Colonic mucosa (tissue), 4 donors: ENCODE measurements around the gene LHX6. TPM values are rescaled to one million over a fixed set of nuclear protein-coding genes. Genes with fewer than 3 reads are reported as not detected.

ENCODE experiments used
- DNase-seq: peaks from one replicate; pipeline ENCODE4 v3.0.0-alpha.2; 2020
- H3K27ac ChIP-seq: fragments of 200-600 bp; one replicate; pipeline ENCODE4 v1.8.0; 2021
- H3K27me3 ChIP-seq: fragments of 200-600 bp; one replicate; pipeline ENCODE4 v1.8.0; 2021
- H3K36me3 ChIP-seq: fragments of 200-600 bp; one replicate; pipeline ENCODE4 v1.8.0; 2021
- H3K4me1 ChIP-seq: fragments of 200-600 bp; one replicate; pipeline ENCODE4 v1.8.0; 2021; ENCODE audit warnings: mild to moderate bottlenecking
- H3K4me3 ChIP-seq: fragments of 200-600 bp; one replicate; pipeline ENCODE4 v1.8.0; 2021
- H3K9ac ChIP-seq, 2 donors: one replicate each; pipeline ENCODE4 v1.7.0; 2013; ENCODE audit warnings: control low read depth in 2 of 2, low read depth in 2 of 2, low read length in 2 of 2
- H3K9me3 ChIP-seq: fragments of 200-600 bp; one replicate; pipeline ENCODE4 v1.8.0; 2021
- intact Hi-C: fragments of 100-400 bp; cut with DNase I; formaldehyde crosslinking; loops from one replicate; pipeline ENCODE4 v1.14.1; 2022
- total RNA-seq, 2 donors: library from RNA; stranded (reverse); fragmentation: NEBNext Ultra II Directional in 1 of 2; extraction: Animal tissue kit (Norgen Biotek cat#: 25700) in 1 of 2; gene quantifications; one replicate each; pipeline ENCODE4 v1.2.1, GENCODE V29; 2021
- TF ChIP-seq, protein P1 (sequence below): fragments of 200-600 bp; IDR thresholded peaks from one replicate; pipeline ENCODE4 v1.8.0; 2022; ENCODE audit warnings: antibody characterized with exemption, mild to moderate bottlenecking
- donor health status: healthy.
- donor health status: DM: no; HTN: no; CAD: no.
- donor health status: DM: no; HTN: no; CAD: no.

The LHX6 gene
- total RNA-seq, 2 donors from 2014 or later: 1.1 to 1.2 TPM

DNA sequence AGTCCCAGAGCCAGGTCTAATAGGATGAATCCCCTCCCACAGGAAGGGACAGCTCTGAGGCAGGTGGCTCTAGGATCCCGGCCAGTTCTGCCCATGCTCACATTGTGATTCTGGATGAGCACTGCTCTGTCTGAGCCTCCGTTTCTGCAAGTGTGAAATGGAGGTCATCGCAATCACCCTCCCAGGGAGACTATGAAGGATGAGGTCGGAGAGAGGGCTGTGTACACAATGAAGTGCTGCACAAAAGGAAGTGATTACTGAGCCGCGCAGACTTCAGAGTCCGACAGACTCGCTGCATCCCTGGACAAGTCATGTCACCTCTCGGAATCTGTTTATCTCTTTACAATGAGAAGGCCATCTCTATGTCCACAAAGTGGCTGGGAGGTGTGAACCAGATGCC, 21.7 kb downstream of the LHX6 start:
- no peak overlapping the region for H3K9ac ChIP-seq

DNA sequence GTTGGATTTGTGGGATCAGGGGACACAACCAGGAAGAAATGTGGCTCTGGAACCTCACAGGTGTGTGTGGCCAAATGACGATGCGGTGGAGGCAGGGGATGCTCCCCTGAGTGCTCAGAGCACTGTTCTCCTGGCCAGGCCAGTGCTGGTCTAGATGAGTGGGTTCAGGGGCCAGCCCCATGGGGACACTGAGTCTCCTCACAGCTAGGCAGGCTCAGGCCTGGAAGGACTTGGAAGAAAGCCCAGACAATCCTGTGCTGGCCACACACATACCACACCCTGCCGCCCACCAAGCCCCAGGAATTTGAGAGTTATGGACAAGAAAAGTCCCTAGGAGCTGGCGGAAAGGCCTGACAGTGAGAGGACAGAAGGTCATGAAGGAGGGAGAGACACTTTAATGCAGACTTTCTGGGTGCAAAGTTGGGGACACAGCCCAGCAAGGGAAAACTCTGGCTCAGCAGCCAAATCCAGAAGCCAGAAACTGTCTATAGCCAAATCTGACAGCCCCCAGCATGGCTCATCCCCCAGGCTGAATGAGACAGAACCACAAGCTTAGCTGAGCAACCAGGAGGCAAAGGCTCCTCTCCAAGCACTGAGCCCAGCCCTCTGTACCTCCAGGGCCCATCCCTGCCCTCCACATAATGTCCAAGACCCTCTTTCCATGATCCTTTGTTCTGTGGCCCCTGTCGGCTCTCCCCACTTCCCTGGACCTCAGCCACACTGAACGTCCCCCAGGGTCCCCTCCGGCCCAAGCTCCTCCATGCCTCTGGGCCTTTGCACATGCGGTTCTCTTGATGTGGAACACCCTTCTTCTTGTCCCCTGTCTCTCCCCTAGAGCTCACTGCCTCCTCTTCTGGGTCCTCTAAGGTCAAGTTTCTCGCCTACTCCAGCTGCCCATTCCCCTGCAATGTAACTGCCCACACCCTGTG, 22.4 kb downstream of the LHX6 start:
- H3K4me1 ChIP-seq: no peaks in the 10 kb centered on the region
- DNase-seq: no peak
- H3K36me3 ChIP-seq: no peaks in the 10 kb centered on the region
- TF ChIP-seq, protein P1, sequence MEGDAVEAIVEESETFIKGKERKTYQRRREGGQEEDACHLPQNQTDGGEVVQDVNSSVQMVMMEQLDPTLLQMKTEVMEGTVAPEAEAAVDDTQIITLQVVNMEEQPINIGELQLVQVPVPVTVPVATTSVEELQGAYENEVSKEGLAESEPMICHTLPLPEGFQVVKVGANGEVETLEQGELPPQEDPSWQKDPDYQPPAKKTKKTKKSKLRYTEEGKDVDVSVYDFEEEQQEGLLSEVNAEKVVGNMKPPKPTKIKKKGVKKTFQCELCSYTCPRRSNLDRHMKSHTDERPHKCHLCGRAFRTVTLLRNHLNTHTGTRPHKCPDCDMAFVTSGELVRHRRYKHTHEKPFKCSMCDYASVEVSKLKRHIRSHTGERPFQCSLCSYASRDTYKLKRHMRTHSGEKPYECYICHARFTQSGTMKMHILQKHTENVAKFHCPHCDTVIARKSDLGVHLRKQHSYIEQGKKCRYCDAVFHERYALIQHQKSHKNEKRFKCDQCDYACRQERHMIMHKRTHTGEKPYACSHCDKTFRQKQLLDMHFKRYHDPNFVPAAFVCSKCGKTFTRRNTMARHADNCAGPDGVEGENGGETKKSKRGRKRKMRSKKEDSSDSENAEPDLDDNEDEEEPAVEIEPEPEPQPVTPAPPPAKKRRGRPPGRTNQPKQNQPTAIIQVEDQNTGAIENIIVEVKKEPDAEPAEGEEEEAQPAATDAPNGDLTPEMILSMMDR: no peak
- H3K9ac ChIP-seq: no peak overlapping the region
- intact Hi-C loops: no loop called here
- no peak overlapping the region for H3K4me3 ChIP-seq
- peaks cover 3% of the 10 kb centered on the region for H3K27me3 ChIP-seq
- no peaks in the 10 kb centered on the region for H3K9me3 ChIP-seq
- H3K27ac ChIP-seq: no peak overlapping the region

More for the DNA sequence above, 21.7 kb downstream of the LHX6 start:
- no peaks in the 10 kb centered on the region for H3K9me3 ChIP-seq
- no peaks in the 10 kb centered on the region for H3K4me1 ChIP-seq
- no peaks in the 10 kb centered on the region for H3K36me3 ChIP-seq
- no peak overlapping the region for H3K4me3 ChIP-seq
- intact Hi-C loops: no loop called here
- no peak overlapping the region for H3K27ac ChIP-seq
- DNase-seq: no peak
- H3K27me3 ChIP-seq: peaks cover 10% of the 10 kb centered on the region
- TF ChIP-seq, protein P1: no peak

DNA sequence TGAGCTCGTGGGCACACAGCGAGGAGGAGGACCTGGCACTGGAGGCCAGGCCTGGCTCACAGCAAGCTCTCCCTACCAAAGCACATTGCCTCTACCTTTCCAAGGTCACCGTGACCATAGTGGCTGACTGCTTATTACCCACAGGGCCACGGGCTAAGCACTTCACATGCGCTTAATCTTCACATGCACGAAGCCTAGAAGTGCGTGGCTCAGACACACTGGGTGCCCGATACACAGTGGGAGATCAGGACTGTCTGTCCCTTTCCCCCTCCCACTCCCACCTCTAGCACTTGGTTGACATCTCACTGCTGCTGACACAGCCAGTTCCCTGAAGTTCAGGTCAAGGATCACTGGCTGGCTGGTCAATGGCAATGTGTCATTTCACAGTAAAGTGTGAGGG, 23.6 kb downstream of the LHX6 start:
- Histone ChIP-seq H3K36me3 (no peaks in the 10 kb centered on the region), H3K27me3 (no peaks in the 10 kb centered on the region), H3K9ac (no peak overlapping the region), H3K4me3 (no peak overlapping the region), H3K4me1 (no peaks in the 10 kb centered on the region), H3K27ac (no peak overlapping the region), H3K9me3 (no peaks in the 10 kb centered on the region)
- TF ChIP-seq, protein P1: no peak
- no peak for DNase-seq
- intact Hi-C loops: no loop called here

DNA sequence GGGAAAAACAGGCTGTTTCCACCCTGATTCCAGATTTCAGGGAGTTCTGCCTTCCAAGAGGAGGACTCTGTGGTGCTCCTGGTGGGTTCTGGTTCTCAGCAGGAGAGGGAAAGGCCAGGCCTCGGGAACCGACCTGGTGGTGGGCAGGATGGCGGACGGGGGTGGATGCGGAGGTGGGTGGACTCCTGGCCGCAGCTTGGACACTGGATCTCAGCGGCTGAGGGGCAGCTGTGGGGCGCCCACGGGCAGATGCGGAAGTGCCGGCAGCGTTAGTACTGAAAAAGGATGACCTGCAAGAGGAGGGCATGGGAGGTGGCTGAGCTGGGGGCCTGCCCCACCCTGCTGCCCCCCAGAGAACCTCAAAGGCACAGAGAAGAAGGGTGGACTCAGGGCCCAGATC, 24.3 kb downstream of the LHX6 start:
- Histone ChIP-seq H3K27me3 (no peaks in the 10 kb centered on the region), H3K4me1 (no peaks in the 10 kb centered on the region), H3K36me3 (no peaks in the 10 kb centered on the region), H3K9ac (no peak overlapping the region), H3K4me3 (no peak overlapping the region), H3K9me3 (no peaks in the 10 kb centered on the region), H3K27ac (no peak overlapping the region)
- TF ChIP-seq, protein P1: no peak
- intact Hi-C loops: no loop called here
- DNase-seq: no peak

DNA sequence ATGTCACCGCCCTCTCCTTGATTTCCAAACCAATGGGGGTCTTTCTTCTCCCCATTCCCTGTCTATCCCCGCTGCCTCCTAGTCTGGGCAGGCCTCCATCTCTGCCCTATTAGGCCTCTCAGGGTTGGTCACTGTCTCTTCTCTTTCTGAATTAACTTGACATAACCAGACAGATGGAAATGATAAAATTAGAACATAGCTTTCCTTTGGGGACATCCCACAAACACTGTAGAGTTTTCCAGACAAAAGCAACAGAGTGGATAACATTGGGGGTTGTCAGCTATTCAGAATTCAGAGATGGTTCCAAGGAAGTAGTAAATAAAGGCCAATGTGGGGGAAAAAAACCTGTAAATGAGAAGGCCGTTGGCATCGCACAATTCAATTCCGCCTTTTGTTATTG, 24.7 kb downstream of the LHX6 start:
- Histone ChIP-seq H3K9ac (no peak overlapping the region), H3K27me3 (no peaks in the 10 kb centered on the region), H3K4me3 (no peak overlapping the region), H3K9me3 (no peaks in the 10 kb centered on the region), H3K27ac (no peak overlapping the region), H3K36me3 (no peaks in the 10 kb centered on the region), H3K4me1 (no peaks in the 10 kb centered on the region)
- TF ChIP-seq, protein P1: no peak
- no peak for DNase-seq
- intact Hi-C loops: no loop called here
